HG02610 (cell line): Measurements from ENCODE around the gene AADACL3.
"Not testable (repeated sequence)": the region's sequence is repeated elsewhere in the genome, so short reads cannot be mapped to it uniquely, and the experiment has no call there.

Source experiments
- ATAC-seq: cut with Tn5 transposase; IDR thresholded peaks from one replicate; pipeline ENCODE4 v1.9.1; 2021; ENCODE audit warnings: mild to moderate bottlenecking, moderate library complexity; ENCODE audit not compliant: unreplicated experiment

AADACL3 gene, protein sequence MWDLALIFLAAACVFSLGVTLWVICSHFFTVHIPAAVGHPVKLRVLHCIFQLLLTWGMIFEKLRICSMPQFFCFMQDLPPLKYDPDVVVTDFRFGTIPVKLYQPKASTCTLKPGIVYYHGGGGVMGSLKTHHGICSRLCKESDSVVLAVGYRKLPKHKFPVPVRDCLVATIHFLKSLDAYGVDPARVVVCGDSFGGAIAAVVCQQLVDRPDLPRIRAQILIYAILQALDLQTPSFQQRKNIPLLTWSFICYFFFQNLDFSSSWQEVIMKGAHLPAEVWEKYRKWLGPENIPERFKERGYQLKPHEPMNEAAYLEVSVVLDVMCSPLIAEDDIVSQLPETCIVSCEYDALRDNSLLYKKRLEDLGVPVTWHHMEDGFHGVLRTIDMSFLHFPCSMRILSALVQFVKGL

DNA sequence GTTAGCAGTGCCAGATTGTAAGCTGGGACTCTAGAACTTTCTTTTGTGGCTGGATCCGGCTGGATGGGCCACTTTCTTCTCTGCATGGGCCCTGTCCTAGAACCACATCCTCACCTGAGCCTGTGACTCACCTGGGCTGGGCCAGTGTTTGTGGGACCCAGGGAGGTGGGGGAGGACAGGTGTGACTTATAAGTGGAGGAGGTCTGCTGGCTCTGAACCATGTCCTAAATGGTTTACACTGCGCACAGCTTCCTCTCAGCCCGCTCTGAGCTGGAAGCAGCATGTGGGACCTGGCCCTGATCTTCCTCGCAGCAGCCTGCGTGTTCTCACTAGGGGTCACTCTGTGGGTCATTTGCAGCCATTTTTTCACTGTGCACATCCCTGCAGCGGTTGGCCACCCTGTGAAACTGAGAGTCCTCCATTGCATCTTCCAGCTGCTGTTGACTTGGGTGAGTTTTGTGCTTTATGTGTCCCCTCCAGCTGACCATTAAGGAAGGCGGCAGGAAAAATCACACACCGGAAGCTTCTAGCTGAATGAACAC is at the start of gene AADACL3:
Gene AADACL3 (plus strand): TSS at position 215 of the 542 bp plus-strand sequence. CDS start 67 bp downstream, at position 282.
- ATAC-seq, result no peak

DNA sequence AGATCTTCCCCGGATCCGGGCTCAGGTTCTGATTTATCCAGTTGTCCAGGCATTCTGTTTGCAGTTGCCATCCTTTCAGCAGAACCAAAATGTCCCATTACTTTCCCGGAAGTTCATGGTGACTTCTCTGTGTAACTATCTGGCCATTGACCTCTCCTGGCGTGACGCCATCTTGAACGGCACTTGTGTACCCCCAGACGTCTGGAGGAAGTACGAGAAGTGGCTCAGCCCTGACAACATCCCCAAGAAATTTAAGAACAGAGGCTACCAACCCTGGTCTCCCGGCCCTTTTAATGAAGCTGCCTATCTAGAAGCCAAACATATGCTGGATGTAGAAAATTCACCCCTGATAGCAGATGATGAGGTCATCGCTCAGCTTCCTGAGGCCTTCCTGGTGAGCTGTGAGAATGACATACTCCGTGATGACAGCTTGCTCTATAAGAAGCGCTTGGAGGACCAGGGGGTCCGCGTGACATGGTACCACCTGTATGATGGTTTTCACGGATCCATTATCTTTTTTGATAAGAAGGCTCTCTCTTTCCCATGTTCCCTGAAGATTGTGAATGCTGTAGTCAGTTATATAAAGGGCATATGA is 49.7 kb upstream of the AADACL3 start:
- no peak for ATAC-seq

DNA sequence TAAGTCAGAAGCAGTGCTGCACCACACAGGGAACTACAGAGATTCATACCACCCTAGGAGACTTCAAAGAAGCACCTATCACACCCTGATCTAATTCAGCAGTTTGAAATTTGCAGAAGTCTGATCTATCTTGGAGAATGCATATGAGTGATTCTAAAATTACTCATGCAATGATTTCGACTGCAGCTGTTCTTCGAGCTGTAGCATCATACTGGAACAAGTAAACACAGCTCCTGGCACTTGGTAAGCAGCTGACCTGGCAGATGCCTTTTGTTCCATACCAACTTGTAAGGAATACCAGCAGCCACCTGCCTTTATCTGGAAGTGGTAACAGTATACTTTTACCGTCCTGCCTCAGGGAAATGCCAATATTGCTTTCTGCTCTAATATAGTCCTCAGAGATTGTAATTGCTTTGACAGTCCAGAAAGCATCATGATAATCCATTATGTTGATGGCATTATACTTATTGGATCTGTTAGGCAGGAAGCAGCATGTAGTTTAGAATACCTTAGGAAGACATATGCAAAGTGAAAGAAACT is 46.3 kb upstream of the AADACL3 start:
- no peak for ATAC-seq

DNA sequence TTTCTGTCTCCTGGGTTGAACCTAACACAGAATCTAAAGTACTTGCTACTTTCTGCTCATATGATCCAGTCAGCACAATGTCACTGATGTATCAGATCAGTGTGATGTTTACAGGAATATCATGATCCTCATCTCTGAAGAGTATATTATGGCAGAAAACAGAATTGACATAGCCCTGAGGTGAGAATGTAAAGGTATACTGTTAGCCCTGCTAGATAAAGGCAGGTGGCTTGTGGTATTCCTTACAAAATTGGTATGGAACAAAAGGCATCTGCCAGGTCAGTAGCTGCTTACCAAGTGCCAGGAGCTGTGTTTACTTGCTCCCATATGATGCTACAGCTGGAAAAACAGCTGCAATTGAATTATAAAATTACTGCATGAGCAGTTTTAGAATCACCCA is 41.6 kb upstream of the AADACL3 start:
- no peak for ATAC-seq

DNA sequence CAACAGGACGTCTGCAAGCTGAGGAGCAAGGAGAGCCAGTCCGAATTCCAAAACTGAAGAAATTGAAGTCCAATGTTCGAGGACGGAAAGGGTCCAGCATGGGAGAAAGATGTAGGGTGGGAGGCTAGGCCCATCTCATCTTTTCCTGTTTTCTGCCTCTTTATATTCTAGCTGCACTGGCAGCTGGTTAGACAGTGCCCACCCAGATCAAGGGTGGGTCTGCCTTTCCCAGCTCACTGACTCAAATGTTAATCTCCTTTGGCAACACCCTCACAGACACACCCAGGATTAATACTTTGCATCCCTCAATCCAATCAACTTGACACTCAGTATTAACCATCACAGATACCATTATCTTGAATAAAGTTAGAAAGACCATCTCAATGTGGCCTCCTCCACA is 39.8 kb upstream of the AADACL3 start:
- not testable (repeated sequence) for ATAC-seq

DNA sequence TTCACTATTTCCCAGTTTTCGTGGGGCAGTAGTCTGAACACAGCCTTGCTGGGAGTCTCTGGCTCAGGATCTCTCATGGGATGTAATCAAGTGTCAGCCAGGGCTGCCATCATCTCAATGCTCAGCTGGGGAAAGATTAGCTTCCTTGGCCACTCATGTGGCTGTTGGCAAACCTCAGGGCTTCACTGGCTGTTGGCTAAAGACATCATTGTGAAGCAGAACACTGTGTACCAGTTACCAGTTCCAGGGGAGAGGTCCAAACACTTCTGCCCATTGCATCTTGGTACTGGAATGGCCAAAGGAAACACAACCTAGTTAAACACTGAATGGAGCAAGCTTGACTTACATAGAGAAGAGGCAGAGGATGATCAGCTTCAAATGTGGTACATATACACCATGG is 38.3 kb upstream of the AADACL3 start:
- no peak for ATAC-seq

DNA sequence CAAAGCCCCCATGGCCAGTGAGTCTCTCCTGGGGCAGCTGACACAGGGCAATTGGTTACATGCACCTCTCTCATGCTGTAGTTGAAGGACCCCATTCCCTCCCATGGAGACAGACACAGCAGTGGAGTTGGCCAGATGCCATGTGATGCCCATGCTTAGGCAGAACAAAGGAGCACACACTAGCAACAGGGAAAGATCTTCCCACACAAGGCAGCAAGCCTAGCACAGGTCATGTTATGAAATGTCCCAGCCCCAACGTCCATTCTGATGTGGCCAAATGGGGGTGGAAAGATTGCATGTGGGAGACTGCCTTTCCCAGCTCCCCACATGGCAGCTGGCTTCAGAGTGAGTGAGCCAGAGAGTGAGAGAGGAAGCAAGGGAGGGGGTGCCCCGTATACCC is 37.6 kb upstream of the AADACL3 start:
- ATAC-seq, result no peak

DNA sequence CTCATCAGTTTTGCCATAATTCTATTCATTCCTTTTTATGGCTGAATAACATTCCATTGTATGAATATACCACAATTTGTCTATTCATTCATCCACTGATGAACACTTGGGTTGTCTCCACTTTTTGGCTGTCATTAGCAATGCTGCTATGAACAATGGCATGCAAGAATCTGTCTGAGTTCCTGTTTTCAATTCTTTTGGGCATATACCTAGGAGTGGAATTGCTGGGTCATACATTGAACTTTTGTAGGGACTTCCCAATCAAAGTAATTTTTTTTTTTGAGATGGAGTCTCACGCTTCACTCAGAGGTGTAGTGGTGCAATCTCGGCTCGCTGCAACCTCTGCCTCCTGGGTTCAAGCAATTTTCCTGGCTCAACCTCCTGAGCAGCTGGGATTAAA is 37.1 kb upstream of the AADACL3 start:
- ATAC-seq, result no peak

DNA sequence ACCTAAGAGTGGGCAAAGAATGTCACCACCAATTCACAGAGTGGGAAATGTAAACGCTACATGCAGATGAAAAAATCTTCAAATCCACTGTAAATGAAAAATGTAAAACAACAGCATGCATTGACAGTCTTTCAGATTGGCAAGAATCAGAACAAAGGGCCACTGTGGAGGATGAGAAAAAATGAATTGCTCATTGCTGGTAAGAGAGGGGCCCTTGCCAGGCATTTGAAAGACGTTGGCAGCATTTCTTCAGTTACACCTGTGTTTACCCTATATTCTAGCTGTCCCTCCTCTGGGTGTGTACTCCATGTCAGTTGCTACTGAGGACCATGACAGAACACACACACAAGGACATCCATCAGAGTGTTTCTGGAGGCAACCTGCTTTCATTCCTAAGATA is 25.8 kb upstream of the AADACL3 start:
- ATAC-seq, result no peak

DNA sequence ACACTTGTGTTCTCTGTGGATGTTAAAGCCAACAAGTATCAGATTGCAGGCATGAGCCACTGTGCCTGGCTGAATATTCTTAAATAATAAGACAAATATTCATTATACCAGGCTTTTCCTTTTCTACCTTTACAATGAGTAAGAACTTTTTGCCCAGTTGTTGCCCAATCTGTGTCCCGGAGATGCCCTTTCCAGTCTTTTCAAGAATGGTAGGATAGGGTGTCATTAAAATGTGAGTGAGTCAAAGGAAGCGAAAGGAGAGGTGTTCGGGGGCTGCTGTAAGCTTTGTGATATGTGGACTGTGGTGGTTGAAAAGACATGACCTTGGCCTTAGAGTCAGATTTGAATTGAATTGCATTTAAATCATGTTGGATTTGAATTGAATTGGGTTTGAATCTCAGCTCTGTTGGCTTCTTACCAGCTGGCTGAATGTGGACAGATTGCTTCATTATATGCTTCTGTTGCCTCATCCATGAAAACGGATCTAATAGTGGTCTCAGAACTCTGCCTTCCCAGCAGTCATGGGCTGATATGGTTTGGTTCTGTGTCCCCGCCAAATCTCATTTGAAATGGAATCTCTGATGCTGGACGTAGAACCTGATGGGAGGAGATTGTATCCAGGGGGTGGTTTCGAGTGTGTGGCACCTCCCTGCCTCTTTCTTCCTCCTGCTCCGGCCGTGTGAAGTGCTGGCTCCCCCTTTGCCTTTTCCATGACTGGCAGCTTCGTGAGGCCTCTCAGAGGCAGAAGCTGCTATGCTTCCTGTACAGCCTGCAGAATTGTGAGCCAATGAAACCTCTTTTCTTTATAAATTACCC is 22.7 kb upstream of the AADACL3 start:
- no peak for ATAC-seq

DNA sequence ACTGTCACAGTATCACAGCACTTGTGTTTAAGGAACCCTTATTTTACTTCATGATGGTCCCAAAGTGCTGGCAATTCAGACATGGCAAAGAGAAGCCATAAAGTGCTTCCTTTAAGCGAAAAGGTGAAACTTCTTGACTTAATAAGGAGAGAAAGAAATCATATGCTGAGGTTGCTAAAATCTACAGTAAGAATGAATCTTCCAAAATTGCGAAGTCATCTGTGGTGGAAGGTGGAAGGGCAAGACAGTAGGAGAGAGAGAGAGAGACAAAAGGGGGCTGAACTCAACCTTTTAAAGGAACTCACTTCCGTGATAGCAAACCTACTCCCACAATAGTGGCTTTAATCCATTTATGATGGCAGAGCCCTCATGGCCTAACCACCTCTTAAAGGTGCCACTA is 19.3 kb upstream of the AADACL3 start:
- ATAC-seq, result no peak

DNA sequence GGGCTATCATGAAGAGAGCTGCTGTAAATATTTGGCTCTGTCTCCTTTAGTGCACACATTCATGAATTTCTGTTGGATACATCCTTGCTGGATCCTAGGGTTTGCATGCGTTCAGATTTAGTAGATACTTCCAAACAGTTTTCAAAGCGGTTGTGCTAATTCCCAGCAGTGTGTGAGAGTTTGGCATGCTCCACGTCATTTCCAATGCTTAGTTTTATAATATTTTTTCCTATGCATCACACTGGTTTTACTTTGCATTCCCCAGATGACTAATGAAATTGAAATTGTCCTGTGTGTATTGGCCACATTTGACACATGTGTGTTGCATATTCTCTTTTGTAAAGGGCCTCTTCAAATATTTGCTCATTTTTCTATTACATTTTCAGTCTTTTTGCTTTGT is 18.5 kb upstream of the AADACL3 start:
- ATAC-seq, result no peak

DNA sequence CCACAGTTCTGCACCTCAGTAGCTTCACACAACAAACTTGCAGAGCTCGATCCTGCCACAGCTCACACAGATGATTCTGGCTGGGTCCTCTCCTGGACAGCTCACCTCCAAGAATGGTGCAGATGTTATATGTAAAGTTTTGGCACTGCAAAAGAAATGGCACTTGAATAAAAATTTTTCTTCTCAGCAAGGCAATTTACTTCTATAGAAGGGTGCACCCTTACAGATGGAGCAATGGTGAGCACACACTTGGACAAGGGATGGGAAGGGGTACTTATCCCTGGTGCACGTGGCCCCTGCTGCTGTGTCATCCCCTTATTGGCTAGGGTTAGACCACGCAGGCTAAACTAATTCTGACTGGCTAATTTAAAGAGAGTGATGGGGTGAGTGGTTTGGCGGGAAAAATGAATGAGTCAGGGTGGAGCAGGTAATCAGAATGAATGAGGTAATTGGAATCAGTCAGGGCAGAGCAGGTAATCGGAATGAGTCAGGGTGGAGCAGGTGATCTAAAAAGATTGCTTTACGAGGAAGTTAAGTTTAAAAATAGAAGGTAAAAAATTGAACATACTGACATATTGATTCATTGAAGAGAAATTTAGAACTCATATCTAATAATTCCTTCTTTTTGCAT is 12.0 kb upstream of the AADACL3 start:
- ATAC-seq, result no peak

DNA sequence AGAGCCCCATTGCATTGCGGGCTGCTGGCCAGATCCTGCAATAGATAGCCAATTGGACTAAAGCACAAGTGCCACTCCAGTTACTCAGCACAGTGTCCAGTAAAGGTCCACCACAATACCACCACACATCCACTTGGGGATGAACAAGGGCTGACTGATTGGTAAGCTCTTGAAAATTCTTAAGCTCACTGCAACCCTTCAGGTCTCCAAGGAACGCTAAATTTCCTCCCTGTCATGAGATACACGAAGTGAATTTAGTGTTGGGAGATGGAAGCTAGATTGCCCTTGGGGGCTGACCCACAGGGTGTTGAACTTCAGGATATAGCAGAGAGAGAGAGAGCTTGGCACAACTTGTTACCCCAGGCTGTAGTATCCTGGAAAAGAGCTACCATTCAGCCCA is 9.8 kb upstream of the AADACL3 start:
- ATAC-seq, result no peak

DNA sequence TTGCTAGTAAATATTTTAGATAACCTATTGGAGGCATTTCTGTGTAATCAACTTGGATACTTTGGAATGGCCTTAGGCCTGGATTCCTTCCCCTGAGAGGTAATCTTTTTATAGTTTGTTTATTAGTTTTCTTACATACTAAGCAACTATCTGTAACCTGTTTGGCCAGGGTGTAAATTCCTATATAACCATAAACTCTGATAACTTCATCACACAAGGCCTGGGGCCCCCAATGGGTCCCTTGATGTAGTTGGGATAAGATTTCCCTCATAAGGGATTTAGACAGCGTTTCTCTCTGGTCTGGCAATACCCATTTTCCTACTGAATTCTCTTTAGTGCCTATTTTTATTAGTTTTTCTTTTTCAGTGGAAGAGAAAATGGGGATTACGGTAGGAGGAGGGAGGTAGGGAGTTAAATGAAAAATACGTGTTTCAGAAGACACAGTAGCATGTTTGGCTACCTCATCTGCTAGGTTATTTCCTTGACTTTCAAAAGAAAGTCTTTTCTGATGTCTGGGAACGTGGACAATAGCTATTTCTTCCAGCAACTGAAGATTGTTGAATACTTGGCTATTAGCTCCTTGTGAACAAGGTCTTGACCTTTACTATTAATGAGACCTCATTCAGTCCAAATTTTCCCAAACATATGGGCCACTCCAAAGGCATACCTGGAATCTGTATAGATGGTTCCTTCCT is 7.4 kb upstream of the AADACL3 start:
- ATAC-seq, result no peak

DNA sequence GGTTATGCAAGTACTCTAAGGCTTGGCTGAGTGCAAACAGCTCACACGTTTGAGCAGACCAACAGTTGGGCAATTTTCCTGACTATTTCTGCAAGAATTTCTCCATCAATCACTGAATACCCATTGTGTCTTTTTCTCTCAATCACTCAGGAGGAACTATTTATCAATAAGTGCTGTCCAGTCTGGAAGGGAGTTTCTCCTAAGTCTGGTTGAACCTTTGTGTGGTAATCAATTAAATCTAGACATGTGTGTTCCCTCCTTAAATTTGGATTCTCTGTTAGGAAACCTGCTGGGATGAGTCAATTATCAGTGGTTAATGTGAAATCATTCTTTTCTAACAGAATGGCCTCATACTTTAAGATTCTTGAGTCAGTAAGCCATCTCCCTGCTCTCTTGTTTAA is 6.8 kb upstream of the AADACL3 start:
- no peak for ATAC-seq

DNA sequence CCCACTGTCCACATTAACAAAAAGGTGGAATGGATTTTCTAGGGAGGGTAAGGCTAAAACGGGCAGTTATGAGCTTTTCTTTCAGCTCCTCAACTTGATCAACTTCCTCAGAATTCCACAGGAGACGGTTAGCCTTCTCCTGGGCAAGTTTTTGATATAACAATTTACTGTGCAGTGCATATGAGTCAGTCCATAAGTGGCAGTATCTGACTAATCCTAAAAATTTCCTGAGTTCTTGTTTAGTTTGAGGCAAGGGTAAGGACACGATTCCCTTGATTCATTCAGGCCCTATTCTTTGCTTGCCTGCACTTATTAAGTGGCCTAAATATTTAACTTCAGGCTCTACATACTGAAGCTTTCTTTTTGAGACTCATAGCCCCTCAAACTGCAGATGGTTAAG is 6.2 kb upstream of the AADACL3 start:
- ATAC-seq, result no peak

DNA sequence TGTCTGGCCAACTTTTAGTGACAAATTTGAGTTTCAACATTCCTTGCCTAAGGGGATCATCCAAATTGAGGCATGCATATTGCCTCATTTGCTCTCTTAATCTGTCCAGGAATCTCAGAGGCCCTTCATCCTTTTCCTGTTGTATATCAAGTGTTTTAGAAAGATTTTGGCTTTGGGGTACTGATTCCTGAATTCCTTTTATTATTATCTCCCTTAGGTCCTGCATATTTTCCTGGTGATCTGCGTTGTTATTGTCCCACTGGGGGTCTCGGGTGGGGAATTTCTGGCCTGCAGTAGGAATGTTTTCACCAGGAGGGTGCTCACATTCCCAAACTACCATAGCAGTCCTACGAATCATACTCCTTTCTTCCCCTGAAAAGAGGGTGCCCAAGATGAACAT is 4.4 kb upstream of the AADACL3 start:
- ATAC-seq, result no peak

DNA sequence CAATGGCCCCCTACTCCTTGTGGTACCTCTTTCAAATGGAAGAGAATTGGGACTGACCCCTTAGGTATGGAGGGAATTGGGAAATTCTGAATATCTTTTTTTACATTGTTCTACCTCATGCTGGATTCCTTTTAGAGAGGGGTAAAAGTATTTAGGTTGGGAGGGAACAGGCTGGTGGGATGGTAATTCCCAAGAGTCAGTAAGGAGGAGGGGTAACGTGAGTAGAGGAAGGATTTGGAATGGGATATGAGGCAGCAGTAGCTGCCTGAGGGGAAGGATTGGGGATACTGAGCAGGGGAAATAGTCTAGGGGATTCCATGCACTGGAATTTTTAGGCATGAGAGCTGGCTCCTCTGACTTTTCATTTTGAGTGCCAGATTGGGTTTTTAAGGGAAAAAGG is 3.8 kb upstream of the AADACL3 start:
- ATAC-seq, result no peak

DNA sequence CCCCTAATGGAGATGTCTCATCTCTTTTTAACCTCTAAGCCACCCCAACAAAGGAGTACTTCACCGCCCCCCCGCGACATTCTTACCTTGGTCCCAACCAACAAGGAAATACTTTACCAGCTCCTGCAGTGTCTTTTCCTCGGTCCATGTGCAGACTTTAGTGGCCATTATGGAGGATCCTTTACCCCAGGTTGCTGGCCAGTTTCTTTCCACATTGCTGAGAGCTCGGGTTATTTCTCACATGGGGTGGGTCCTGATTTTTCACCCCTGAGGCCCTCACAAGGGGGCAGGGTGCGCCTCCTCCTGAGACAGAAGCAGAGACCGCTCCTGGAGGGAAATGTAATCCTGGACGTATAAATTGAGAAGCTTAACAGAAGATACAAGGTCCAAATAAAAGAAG is 3.0 kb upstream of the AADACL3 start:
- ATAC-seq, result no peak
